ENCODE results near the gene GPN2. TPM values are rescaled to one million over a fixed set of nuclear protein-coding genes. Genes with fewer than 3 reads are reported as not detected.

Gene GPN2
- total RNA-seq = 34.1 and 35.5 TPM in 2 replicates

GRCh38 chr1:26889551-26890466 is at the start of gene GPN2:
TSS of gene GPN2 (minus strand) at chr1:26890283. CDS start at chr1:26890096, 187 bp downstream.
- intact Hi-C loops (cut with micrococcal nuclease) = loop anchor here (1.0 to 10.0 kb wide), 8 partner anchors 10 to 985 kb away; partner anchors contain the start of genes GPATCH3, NUDC, STMN1 and WDTC1

DNA sequence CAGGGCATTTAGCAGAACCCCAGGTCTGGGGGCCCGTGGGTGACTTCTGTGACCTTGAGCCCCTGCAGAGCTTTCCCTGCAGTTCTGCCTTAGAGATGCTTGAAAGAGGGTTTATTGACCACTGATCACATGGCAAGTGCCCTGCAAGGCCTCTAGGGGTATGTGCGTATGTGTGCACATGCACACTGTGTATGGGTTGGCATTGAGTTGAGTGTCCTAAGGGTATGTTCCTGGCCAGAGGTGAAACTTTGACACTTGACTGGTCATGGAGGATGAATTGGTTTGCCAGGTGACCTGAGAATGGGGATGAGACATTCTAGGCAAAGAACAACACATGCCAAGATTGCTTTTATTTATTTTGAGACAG is 48.6 kb upstream of the GPN2 start:
- intact Hi-C loops (cut with micrococcal nuclease) = no loop called here

DNA sequence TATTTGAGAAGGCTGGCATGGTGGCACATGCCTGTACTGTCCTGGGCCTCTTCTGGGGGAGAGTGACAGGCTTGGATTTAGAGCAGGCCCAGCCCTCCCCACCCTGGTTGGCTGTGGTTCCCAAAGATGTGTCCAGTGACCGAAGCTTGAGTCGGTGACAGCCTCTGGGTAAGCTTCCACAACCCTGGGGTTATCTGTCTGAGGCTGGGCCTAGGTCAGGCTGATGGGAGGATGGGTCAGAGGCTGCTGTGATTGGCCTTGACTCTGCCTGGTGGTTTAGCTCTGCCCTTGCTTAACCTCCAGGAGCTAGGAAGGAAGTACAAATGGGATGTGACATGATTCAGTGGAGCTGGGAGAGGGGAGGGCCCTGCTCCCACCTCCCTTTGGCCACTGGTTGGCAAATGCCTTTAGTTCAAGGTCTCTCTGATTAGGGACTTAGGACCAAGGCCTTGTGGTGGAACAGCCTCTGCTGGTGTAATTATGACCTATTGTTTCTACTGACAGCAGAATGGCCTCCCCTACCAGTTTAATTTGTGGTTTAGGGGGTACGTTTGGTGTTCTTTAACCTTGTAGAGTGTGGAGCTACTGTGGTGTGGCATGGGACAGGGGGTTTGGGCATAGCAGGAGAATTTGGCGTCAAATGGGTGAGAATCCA is 48.0 kb upstream of the GPN2 start:
- intact Hi-C loops (cut with micrococcal nuclease) = no loop called here

GRCh38 chr1:26936823-26937222 is 46.7 kb upstream of the GPN2 start:
- intact Hi-C loops (cut with micrococcal nuclease) = no loop called here

DNA sequence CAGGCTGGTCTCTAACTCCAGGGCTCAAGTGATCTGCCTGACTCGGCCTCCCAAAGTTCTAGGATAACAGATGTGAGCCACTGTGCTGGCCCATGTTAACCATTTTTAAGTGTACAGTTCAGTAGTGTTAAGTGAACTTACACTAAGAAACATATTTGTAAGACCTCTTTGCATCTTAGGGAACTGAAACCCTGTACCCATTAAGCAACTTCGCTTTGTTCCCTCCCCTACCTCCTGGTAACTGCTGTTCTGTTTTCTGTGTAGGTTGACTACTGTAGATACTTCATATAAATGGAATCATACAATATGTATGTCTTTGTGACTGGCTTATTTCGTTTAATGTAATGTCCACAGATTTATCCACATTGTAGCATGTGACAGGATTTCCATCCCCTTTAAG is 42.4 kb upstream of the GPN2 start:
- intact Hi-C loops (cut with micrococcal nuclease) = no loop called here

GRCh38 chr1:26923711-26924110 is 33.6 kb upstream of the GPN2 start:
- intact Hi-C loops (cut with micrococcal nuclease) = no loop called here

GRCh38 chr1:26922901-26923300 is 32.8 kb upstream of the GPN2 start:
- intact Hi-C loops (cut with micrococcal nuclease) = no loop called here

DNA sequence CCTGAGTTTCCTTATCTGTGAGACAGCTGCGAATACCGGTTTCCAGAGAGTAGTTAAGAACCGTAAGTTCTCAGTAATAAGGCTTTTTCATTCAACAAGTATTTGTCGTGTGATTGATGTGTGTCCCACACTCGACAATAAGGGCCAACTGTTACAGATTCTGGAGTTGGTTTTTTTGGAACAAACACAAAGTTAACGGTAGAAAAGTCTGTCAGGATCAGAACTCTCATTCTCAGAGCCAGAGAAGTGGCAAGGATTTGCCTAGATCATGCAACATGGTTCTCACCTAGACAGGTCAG is 32.3 kb upstream of the GPN2 start:
- intact Hi-C loops (cut with micrococcal nuclease) = no loop called here

- intact Hi-C loops (cut with micrococcal nuclease) = loop anchor here (1.0 kb wide), 8 partner anchors 21 to 420 kb away; partner anchors contain the start of genes GPATCH3, GPN2, TRNP1 and WDTC1
Observed at GRCh38 chr1:26921540-26922430, 31.7 kb upstream of the GPN2 start, which contains the start of gene NUDC. TSS of gene NUDC (plus strand) at chr1:26921743. CDS start at chr1:26921849, 106 bp downstream.

DNA sequence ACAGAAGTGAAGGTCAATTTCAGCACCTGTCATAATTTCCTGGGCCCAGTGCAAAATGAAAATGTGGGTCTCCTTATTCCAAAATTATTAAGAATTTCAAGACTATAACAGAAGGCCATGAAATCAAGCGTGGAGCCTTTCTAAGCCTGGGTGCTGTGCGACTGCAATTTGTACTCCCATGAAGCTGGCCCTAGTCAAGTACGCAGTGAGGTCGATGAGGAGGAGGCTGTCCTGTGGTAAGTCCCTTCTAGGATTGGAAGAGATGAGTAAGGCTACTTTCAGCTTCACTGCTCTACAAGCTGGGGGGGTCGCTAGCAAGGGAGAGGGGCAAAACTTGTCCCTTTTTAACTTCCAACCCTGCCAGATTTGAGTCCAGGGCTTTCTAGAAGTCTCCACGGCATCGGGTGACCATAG is 31.1 kb upstream of the GPN2 start:
- intact Hi-C loops (cut with micrococcal nuclease) = loop anchor here (1.0 kb wide), 8 partner anchors 21 to 420 kb away; partner anchors contain the start of genes GPATCH3, GPN2, TRNP1 and WDTC1

DNA sequence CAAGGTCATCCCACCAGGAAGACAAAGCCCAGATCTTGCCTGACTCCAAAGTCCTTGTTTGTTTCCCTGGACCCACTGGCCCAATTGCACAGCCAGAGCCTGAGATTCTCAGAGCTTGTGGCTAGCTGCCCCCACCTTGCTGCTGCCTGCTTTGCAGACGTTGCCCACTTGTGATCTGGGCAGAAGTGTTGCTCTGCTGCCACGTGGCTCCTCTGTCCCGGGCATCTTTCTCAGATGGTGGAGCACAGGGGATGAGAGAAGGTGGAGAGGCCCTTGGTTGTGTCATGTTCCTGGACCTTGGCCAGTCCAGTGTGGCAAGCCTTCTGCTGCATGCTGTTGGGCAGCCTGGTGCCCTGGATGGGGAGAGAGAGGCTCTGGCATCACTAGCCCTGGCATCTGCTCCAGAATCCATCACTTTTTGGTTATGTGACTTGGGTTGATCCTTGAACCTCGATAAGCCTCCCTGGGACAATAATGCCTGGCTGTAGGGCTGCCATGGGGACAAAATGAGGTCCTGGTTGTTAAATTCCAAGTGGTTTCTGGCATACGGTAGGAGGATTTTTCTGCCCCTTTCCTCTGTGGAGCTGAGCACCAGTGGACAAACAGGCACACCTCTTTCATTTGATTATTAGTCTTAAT is 25.2 kb upstream of the GPN2 start:
- intact Hi-C loops (cut with micrococcal nuclease) = no loop called here

GRCh38 chr1:26913754-26914619 is 23.9 kb upstream of the GPN2 start, which contains the start of gene NR0B2:
TSS of gene NR0B2 (minus strand) at chr1:26913975. CDS start at chr1:26913940, 35 bp downstream.
- intact Hi-C loops (cut with micrococcal nuclease) = no loop called here

DNA sequence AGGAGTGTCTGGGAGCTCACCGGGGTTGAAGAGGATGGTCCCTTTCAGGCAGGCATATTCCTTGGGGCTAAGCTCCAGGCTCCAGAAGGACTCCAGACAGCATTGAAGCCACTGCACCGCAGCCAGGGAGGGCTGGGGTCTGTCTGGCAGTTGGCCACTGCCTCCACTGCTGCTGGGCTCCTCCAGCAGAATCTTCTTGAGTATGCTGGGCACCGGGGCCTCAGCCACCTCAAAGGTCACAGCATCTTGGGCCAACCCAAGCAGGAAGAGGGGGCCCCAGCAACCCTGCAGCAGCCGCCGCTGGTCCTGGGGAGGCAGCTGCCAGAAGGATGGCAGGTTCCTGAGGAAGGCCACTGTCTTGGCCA is 23.3 kb upstream of the GPN2 start:
- intact Hi-C loops (cut with micrococcal nuclease) = no loop called here

- intact Hi-C loops (cut with micrococcal nuclease) = no loop called here
Observed at GRCh38 chr1:26912147-26912490, 22.0 kb upstream of the GPN2 start.

- intact Hi-C loops (cut with micrococcal nuclease) = no loop called here
Observed at GRCh38 chr1:26911399-26912146, 21.5 kb upstream of the GPN2 start.

GRCh38 chr1:26910343-26911160 is 20.5 kb upstream of the GPN2 start:
- intact Hi-C loops (cut with micrococcal nuclease) = no loop called here

DNA sequence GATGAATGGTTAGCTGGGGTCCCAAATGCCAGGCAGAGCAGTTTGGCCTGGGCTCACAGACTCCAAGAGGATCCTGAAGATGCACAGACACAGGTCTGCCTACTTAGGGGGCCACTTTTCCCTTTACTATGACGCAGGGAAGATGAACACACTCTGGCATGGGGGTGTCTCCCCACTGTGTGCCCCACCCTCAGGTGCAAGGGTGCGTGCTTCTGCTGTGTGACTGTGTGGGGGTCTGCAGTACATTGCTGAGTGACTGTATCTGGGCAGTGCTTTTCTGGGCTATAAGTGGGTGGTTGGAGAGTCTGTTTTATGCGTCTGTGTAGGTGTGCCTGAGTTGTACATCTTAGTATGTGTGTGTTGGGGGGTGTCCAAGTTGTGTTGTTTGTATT is 19.9 kb upstream of the GPN2 start:
- intact Hi-C loops (cut with micrococcal nuclease) = no loop called here

Data from T-helper 1 cell treated with Interleukin-12 subunit alpha and Interleukin-12 subunit beta and Interleukin-4 antibody, amounts not matched to agents 30 ng/mL and 1 ng/mL, for 36 hours (primary cell).